Trophoblast cell (in vitro differentiated cells and primary cell): ENCODE results near the gene SRCIN1.
"Not testable (repeated sequence)": the region's sequence is repeated elsewhere in the genome, so short reads cannot be mapped to it uniquely, and the experiment has no call there.

Experiments
- DNase-seq, 2 donors: peaks; one replicate each; pipeline ENCODE4 v3.0.0-alpha.2; 2016
- H2AFZ ChIP-seq: 2 replicates; pipeline ENCODE4 v1.6.1; 2013; ENCODE audit warnings: low read length, moderate library complexity, mild to moderate bottlenecking; ENCODE audit not compliant: insufficient read depth, poor library complexity
- H2AK5ac ChIP-seq: 2 replicates; pipeline ENCODE4 v1.6.1; 2013; ENCODE audit warnings: mild to moderate bottlenecking, low read length
- H2BK120ac ChIP-seq: 2 replicates; pipeline ENCODE4 v1.6.1; 2013; ENCODE audit warnings: low read length, mild to moderate bottlenecking, moderate library complexity; ENCODE audit not compliant: insufficient read depth, poor library complexity
- H2BK12ac ChIP-seq: 2 replicates; pipeline ENCODE4 v1.6.1; 2013; ENCODE audit warnings: mild to moderate bottlenecking, low read length, moderate library complexity
- H2BK5ac ChIP-seq: 2 replicates; pipeline ENCODE4 v1.6.1; 2013; ENCODE audit warnings: low read length, low read depth, moderate library complexity, mild to moderate bottlenecking; ENCODE audit not compliant: poor library complexity
- H3K14ac ChIP-seq: 2 replicates; pipeline ENCODE4 v1.6.1; 2013; ENCODE audit warnings: mild to moderate bottlenecking, low read length
- H3K18ac ChIP-seq: 2 replicates; pipeline ENCODE4 v1.6.1; 2013; ENCODE audit warnings: mild to moderate bottlenecking, low read length
- H3K23ac ChIP-seq: 2 replicates; pipeline ENCODE4 v1.6.1; 2013; ENCODE audit warnings: low read length
- H3K27ac ChIP-seq: 2 replicates; pipeline ENCODE4 v1.5.1; 2013; ENCODE audit warnings: low read depth, mild to moderate bottlenecking, inconsistent platforms, low read length, moderate library complexity
- H3K27me3 ChIP-seq: 2 replicates; pipeline ENCODE4 v1.6.1; 2013; ENCODE audit warnings: inconsistent platforms, mild to moderate bottlenecking, low read length, moderate library complexity; ENCODE audit not compliant: insufficient read depth
- H3K36me3 ChIP-seq, 2 experiments: 1 replicate in 1 of 2; 2 replicates in 1 of 2; pipeline ENCODE4 v1.6.1; 2013; ENCODE audit warnings: low read length in 2 of 2, mild to moderate bottlenecking in 2 of 2, moderate library complexity in 1 of 2; ENCODE audit not compliant: insufficient read depth in 2 of 2, control insufficient read depth in 1 of 2
- H3K4ac ChIP-seq: 2 replicates; pipeline ENCODE4 v1.6.1; 2013; ENCODE audit warnings: low read depth, mild to moderate bottlenecking, low read length, moderate library complexity
- H3K4me1 ChIP-seq, 2 experiments: 1 replicate in 1 of 2; 2 replicates in 1 of 2; pipeline ENCODE4 v1.6.1; 2013; ENCODE audit warnings: low read length in 2 of 2, mild to moderate bottlenecking in 2 of 2, moderate library complexity in 1 of 2; ENCODE audit not compliant: insufficient read depth in 2 of 2, control insufficient read depth in 1 of 2
- H3K4me2 ChIP-seq: 2 replicates; pipeline ENCODE4 v1.6.1; 2013; ENCODE audit warnings: inconsistent platforms, mild to moderate bottlenecking, low read length, moderate library complexity
- H3K4me3 ChIP-seq: 2 replicates; pipeline ENCODE4 v1.5.1; 2013; ENCODE audit warnings: mild to moderate bottlenecking, low read depth, low read length, inconsistent platforms
- H3K79me1 ChIP-seq: one replicate; pipeline ENCODE4 v1.6.1; 2013; ENCODE audit warnings: low read length
- H3K79me2 ChIP-seq: 2 replicates; pipeline ENCODE4 v1.6.1; 2013; ENCODE audit warnings: low read length, mild to moderate bottlenecking; ENCODE audit not compliant: control insufficient read depth, insufficient read depth, poor library complexity
- H3K9ac ChIP-seq: 2 replicates; pipeline ENCODE4 v1.6.1; 2013; ENCODE audit warnings: mild to moderate bottlenecking, low read length
- H3K9me3 ChIP-seq: 2 replicates; pipeline ENCODE4 v1.6.1; 2013; ENCODE audit warnings: low read depth, mild to moderate bottlenecking, control low read depth, inconsistent platforms, low read length; ENCODE audit not compliant: insufficient read depth
- H4K12ac ChIP-seq: 2 replicates; pipeline ENCODE4 v1.6.1; 2013; ENCODE audit warnings: low read depth, mild to moderate bottlenecking, low read length, moderate library complexity
- H4K8ac ChIP-seq: 2 replicates; pipeline ENCODE4 v1.6.1; 2013; ENCODE audit warnings: low read depth, mild to moderate bottlenecking, low read length, moderate library complexity
- H4K91ac ChIP-seq: one replicate; pipeline ENCODE4 v1.6.1; 2013; ENCODE audit warnings: low read depth, mild to moderate bottlenecking, low read length, moderate library complexity
- WGBS: extraction: QIAGEN DNeasy Blood & Tissue Kit; methylation state at CpG from one replicate; pipeline ENCODE4 v1.1.7; 2013; ENCODE audit warnings: missing lambda C conversion rate; ENCODE audit not compliant: insufficient read length, insufficient coverage; ENCODE audit errors: extremely low coverage; 5-methylcytosine and 5-hydroxymethylcytosine counted together

Gene SRCIN1

DNA sequence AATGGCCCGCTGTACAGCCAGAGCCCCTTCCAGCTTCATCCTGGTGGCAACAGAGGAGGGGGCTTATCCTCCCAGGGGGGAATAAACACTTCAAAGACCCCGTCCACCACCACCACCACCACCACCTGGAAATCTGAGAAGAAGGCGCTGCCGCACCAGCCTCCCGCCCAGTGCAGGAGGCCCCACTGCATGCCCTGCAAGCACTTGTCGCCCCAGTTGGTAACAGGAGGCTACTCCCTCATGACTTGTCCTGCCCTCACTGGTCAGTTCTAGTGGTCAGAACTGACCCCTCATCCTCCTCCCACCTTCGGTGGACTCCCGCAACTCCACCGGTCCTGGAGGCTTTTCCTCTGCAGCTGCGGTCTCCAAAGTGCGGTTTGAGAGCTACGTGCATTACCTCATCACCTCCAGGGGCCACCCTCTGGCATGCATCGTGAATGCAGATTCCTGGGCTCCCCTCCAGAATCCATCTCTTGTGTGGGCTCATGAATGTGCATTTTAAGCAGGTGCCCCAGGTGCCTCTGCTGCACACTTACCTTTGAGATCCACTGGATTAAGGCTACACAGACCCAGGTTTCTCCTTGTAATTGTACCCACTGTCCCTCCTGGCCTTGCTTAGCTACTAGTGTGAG is 71.8 kb downstream of the SRCIN1 start:
- H3K36me3 ChIP-seq = no peaks in the 10 kb centered on the region

DNA sequence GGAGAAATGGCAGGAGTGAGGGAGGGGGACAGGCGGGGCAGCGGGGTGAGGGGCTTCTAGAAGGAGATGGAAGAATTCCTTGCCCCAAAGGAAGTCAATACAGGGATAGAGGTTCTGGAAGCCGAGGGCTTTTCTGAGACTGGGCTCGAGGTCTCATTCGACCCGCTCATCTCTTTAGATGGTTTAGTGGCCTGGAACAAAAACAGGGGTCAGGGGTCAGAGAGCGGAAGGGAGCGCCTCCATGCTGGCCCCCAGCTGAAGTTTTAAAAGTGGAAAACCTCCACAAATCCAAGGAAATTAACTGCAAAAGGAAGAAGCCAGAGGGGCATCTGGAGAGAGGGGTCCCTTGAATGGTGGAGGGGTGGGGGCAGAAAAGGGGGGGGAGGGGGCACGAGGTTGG is 72.5 kb downstream of the SRCIN1 start:
- Histone ChIP-seq H4K91ac (no peak overlapping the region), H3K14ac (no peak overlapping the region), H2BK12ac (no peak overlapping the region), H3K27me3 (no peaks in the 10 kb centered on the region), H4K12ac (no peak overlapping the region), H3K36me3 (no peaks in the 10 kb centered on the region), H3K79me2 (no peaks in the 10 kb centered on the region), H3K27ac (no peak overlapping the region), H3K18ac (no peak overlapping the region), H4K8ac (no peak overlapping the region), H3K4me2 (no peak overlapping the region), H2AK5ac (no peak overlapping the region), H3K9ac (no peak overlapping the region), H3K79me1 (no peaks in the 10 kb centered on the region), H2BK120ac (no peak overlapping the region), H3K4me3 (no peak overlapping the region), H3K9me3 (no peaks in the 10 kb centered on the region), H3K23ac (no peak overlapping the region), H2BK5ac (no peak overlapping the region), H3K4me1 (no peaks in the 10 kb centered on the region), H2AFZ (no peak overlapping the region), H3K4ac (no peak overlapping the region)
- no CpG with 5 or more reads among the region's 9 CpGs for WGBS
- DNase-seq = no peak

More for the DNA sequence above, 71.8 kb downstream of the SRCIN1 start:
- Histone ChIP-seq H3K4me3 (no peak overlapping the region), H3K4me2 (no peak overlapping the region), H3K18ac (no peak overlapping the region), H3K9me3 (no peaks in the 10 kb centered on the region), H2BK120ac (no peak overlapping the region), H3K23ac (no peak overlapping the region), H3K4ac (no peak overlapping the region), H3K4me1 (no peaks in the 10 kb centered on the region), H4K12ac (no peak overlapping the region), H4K91ac (no peak overlapping the region), H2AFZ (no peak overlapping the region), H2BK5ac (no peak overlapping the region), H3K79me2 (no peaks in the 10 kb centered on the region), H3K9ac (no peak overlapping the region), H3K27me3 (no peaks in the 10 kb centered on the region), H3K79me1 (no peaks in the 10 kb centered on the region), H4K8ac (no peak overlapping the region), H3K27ac (no peak overlapping the region), H2BK12ac (no peak overlapping the region), H3K14ac (no peak overlapping the region), H2AK5ac (no peak overlapping the region)
- DNase-seq = no peak
- WGBS = no CpG with 5 or more reads among the region's 13 CpGs

DNA sequence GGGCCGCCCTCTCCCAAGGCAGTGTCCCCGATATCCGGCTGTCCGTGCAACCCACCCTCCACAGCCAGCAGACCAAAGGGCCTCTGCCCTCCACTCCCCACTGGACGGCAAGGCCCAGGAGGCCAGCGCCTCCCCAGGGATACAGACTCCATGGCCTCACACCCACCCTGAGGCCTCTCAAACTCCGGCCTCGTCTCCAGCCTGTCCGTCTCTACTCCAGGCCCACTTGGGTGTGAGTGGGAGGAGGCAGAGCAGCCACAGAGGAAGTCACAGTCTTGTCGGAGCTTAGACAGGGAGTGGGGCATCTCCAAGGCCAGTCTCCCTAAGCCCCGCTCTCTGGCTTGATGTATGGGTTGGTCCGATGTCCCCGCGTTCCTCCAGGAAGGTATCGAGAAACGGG is 73.3 kb downstream of the SRCIN1 start:
- H2BK120ac ChIP-seq = no peak overlapping the region
- H3K27me3 ChIP-seq = no peaks in the 10 kb centered on the region
- H3K79me2 ChIP-seq = no peaks in the 10 kb centered on the region
- no peak overlapping the region for H2AFZ ChIP-seq
- no peak overlapping the region for H4K8ac ChIP-seq
- H3K79me1 ChIP-seq = no peaks in the 10 kb centered on the region
- no peak overlapping the region for H3K18ac ChIP-seq
- no peak overlapping the region for H3K4me2 ChIP-seq
- H3K9ac ChIP-seq = no peak overlapping the region
- no peak overlapping the region for H3K23ac ChIP-seq
- H2BK12ac ChIP-seq = no peak overlapping the region
- no peak overlapping the region for H4K91ac ChIP-seq
- no peak for DNase-seq
- no peaks in the 10 kb centered on the region for H3K36me3 ChIP-seq
- H3K27ac ChIP-seq = no peak overlapping the region
- H3K4me3 ChIP-seq = no peak overlapping the region
- H2AK5ac ChIP-seq = no peak overlapping the region
- H3K4ac ChIP-seq = no peak overlapping the region
- no peak overlapping the region for H3K14ac ChIP-seq
- H3K4me1 ChIP-seq = no peaks in the 10 kb centered on the region
- no peak overlapping the region for H4K12ac ChIP-seq
- no peak overlapping the region for H2BK5ac ChIP-seq
- no CpG with 5 or more reads among the region's 16 CpGs for WGBS
- H3K9me3 ChIP-seq = no peaks in the 10 kb centered on the region

DNA sequence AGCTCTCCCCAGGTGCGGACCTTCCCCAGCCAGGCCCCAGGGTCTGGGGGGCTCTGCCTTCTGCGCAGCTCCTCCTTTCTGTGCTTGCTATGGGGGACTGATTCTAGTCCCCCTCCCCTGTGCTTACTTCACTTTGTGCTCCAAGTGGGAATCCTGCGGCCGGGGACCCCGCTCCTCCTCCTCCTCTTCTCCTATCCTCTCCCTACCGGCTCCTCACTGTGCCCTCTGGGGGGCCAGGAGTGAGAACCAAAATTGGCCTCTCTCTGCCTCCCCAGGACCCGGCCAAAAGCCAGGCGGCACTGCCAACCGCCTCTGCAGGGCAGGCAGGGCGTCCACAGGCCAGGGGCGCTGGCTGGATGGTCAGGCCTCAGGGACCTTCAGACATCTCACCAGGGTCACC is 74.0 kb downstream of the SRCIN1 start:
- not testable (repeated sequence) for DNase-seq, H4K91ac ChIP-seq, H3K18ac ChIP-seq, H3K23ac ChIP-seq, H2AK5ac ChIP-seq, H2BK120ac ChIP-seq, H3K4ac ChIP-seq, H3K14ac ChIP-seq, H4K12ac ChIP-seq, H3K79me1 ChIP-seq, H3K9ac ChIP-seq, H3K27me3 ChIP-seq, H4K8ac ChIP-seq, H3K36me3 ChIP-seq, H3K9me3 ChIP-seq, H3K79me2 ChIP-seq, H3K4me3 ChIP-seq, H3K4me2 ChIP-seq, H2BK5ac ChIP-seq, H3K27ac ChIP-seq, H2BK12ac ChIP-seq, H3K4me1 ChIP-seq, H2AFZ ChIP-seq
- WGBS = no CpG with 5 or more reads among the region's 11 CpGs
